Activated T-cell treated with anti-CD3 and anti-CD28 coated beads for 1 hour (primary cell): Measurements from ENCODE around the gene PDCD1.
"Not testable (repeated sequence)": the region's sequence is repeated elsewhere in the genome, so short reads cannot be mapped to it uniquely, and the experiment has no call there.

Source experiments
- DNase-seq: peaks from one replicate; pipeline ENCODE4 v3.0.0-alpha.2; 2020; ENCODE audit warnings: low read depth

Gene PDCD1

DNA sequence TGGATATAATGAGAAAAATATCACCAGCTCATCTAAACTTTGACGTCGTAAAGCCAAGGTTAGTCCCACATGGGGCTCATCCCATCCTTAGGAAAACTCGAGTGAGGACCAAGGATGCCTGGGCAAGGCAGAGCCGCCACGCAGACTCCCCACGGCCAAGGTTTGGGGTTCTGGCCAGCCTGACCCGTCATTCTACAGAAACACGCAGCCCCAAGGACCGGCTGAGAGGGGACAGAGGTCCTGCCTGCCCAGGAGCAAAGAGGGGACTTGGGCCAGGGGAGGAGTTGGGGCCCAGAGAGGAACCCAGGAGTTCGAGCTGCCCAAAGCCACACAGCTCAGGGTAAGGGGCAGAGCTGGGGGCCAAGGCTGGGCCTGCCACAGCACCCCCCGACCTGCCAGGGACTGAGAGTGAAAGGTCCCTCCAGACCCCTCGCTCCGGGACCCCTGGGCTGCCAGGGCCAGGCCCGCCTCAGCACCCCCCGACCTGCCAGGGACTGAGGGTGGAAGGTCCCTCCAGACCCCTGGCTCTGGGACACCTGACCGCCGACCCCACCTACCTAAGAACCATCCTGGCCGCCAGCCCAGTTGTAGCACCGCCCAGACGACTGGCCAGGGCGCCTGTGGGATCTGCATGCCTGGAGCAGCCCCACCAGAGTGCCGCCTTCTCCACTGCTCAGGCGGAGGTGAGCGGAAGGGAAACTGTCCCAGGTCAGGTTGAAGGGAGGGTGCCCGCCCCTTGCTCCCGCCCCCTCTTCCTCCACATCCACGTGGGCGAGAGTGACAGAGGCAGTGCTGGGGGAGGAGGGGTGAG, at the start of gene PDCD1:
PDCD1 (minus strand) TSS at position 689 of the 811 bp plus-strand sequence; CDS start at position 633, 56 bp downstream.
- no peak for DNase-seq

DNA sequence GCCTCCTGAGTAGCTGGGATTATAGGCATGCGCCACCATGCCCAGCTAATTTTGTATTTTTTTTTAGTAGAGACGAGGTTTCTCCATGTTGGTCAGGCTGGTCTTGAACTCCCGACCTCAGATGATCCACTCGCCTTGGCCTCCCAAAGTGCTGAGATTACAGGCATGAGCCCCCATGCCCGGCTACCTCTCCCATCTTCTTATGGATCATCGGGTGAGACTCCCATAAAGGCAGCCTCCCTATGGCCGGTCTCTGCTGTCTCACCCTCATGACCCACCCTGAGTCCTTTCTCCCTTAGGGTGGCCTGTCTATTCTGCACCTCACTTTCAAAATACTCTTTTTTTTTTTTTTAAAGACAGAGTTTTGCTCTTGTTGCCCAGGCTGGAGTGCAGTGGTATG, 49.1 kb upstream of the PDCD1 start:
- not testable (repeated sequence) for DNase-seq

DNA sequence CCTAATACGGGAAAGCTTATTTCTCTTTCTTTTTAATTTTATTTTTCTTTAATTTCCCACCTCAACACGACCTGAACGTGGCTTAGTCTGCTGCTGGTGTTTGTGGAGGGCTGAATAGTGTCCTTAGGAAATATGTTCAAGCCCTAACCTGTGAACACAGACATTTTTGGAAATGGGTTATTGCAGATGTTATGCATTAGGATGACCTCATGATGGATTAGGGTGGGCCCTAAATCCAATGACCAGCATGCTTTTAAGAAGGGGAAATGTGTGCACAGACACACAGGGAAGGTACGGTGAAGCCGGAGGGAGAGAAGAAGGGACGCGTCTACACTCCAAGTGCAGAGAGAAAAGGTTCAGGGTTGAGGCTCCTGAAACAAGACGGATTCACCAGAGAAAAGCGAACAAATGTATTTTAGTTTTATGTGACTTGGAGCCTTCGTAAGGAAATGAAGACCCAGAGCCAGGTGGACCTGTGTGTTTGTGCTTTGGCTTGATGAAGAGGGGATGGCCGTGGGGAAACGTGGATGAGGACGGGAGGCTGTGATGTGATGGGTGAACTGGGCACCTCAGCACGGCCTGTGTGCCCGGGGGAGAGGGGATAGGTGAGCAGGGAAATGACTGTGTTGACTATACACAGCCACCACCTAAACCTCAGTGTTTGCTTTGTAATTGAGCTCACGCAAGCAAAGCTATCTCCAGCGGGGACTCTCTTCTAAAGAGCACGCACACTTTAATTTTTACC, 48.3 kb upstream of the PDCD1 start:
- DNase-seq = no peak

DNA sequence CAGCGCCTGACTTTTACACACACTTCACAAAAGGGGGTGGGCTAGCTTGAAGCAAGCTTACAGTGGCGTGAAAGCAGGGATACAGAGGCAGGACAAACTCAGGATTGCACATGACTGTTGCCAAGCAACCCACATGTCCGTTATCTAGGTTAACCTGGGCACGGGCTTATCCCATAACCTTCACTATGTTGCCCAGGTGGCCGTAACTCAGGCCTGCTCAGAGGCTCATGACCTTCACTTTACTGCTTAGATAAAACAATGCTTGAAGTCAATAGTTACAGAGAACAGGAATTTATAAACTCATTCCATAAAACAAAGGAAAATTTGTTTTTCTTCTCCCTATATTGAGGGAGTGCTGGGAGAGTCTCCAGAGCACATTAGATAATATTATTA, 47.7 kb upstream of the PDCD1 start:
- not testable (repeated sequence) for DNase-seq

DNA sequence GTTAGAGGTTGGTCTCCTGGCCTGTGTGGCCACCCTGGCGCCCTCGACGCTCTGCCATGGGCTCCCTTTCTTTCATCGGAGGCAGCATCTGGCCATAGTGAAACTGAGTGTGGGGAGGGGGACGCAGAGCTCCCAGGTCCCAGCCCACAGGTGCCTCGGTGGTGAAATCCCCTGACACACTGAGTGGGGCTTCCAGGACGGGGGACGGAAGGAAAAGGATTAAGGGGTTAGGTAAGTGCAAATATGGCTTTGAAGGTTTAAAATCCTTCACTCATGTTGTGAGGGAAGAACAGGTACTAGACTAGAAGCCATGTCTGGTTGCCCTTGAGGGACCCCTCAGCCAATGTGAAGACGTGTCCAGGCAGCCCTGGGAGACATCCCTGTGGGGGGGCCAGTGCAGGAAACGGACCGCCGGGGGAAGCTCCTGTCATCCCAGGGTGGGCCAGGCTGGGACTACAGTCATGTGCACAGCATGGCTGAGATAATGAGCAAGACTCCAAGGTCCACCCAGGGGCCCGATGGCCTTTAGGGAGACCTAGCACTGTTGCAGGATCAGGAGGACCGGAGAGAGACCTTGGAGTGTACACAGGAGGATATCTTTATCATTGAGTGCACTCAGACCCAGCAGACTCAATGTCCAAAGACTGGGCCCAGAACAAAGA, 47.2 kb upstream of the PDCD1 start:
- DNase-seq = no peak

DNA sequence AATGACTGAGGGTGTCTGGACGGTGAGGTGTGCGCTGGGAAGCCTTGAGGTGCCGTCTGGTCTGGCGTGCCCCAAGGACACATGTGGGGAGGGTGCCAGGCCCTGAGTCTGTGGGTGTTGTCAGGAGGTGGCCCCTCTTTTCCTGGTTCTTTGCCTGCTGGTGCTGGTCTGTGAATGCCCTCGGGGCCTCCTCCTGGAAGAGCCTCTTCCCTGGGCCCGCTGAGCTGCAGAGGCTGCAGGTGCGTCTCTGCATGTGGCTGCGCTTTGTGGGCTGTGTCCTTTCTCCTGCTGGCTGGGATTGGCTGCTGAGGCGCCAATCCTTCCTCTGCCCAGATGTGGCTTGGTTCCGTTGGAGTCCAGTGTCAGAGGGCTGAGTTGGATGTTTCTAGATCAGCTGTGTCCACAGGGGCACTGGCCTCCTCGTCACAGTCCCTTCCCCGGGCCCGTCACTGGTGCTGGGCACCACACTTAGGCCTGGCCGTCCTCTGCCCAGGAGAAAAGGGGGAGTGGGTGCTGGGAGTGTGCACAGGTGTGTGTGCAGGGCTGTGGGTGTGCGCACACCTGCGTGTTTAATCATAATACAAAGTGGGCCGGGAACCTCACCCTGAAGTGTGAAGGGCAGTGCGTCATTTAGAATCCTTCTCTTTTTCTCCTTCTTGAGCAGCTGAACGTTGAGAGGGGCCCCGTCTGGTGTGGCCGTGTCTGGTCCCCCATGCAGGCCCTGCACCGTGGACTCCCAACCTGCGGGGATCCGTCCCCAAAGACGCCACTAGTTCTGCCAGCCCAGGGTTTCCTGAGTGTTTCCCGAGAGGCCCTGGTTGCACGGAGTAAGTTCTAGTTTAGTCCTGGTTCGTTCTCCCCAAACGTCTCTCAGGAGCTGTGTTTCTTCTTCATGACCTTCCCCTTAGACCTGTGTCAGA, 46.4 kb upstream of the PDCD1 start:
- DNase-seq = no peak

DNA sequence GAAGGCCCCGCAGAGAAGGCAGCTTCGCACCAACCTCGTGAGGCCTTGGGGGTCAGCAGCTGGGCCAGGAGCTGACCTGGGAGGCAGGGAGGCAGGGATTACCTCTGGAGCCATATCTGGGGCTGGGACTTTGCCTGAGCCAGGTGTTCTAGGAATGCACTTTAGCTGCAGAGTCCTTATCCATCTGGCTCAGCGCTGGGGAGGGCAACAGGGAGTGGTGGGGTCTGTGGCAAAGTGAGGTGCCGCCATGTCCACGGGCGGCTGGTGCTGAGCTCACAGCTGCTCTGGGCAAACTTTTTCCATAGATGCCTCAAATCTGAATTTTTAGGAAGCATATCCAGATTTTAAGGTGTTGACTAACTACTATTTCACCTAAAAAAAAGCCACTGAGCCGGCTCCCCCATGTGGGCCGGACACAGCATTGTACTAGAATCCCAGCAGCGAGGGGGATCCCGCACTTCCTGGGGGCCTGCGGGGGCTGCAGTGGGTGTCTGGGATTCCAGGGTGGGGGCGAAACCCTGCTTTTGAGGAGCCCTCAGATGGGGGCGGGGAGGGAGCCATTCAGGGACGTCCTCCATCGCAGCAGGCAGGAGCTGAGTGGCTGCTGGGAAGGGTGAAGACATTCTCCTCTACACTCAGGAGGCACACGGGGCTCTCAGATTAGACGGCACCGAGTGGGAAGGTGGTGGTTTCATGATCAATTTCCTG, 45.5 kb upstream of the PDCD1 start:
- no peak for DNase-seq

DNA sequence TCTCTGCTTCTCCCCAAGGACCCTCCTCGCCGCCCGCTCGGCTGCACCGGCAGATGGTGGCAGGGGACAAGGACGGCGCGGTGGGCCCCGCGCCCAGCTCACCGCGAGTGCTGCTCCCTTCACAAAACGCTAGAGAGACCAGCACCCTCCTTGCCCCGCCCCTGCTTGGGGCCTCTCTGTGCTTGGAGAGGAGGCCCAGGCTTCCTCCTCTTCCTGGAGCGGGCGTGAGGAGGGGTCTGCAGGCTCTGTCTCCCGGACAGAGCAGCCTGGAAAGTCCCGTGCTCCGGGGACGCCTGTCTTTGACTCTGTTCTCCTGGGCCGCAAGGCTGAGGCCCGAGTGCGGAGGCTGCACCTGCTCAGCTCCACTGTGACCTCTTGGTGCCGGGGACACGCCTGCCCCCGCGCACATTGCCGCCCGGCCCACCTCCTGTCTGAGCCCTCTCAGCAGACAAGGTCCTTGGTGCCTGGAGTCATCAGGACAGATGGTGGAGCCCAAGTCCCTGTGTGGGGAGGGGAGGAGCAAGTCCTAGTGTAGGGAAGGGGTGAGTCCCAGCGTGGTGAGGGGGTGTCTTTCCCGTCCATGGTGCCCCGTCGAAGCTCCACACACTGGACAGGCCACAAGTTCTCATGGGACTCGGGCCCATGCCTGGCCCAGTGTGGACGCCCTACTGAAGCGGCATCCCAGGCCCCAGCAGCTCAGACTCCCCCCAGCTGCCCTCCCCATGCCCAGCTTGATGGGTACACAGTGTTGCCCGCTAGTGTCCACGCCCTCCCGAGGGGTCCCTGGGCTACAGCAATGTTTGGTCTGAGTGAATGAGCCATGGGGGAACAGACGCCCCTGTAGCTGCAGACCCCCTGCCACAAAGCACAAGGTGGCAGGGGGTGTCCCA, 44.7 kb upstream of the PDCD1 start:
- DNase-seq = no peak

DNA sequence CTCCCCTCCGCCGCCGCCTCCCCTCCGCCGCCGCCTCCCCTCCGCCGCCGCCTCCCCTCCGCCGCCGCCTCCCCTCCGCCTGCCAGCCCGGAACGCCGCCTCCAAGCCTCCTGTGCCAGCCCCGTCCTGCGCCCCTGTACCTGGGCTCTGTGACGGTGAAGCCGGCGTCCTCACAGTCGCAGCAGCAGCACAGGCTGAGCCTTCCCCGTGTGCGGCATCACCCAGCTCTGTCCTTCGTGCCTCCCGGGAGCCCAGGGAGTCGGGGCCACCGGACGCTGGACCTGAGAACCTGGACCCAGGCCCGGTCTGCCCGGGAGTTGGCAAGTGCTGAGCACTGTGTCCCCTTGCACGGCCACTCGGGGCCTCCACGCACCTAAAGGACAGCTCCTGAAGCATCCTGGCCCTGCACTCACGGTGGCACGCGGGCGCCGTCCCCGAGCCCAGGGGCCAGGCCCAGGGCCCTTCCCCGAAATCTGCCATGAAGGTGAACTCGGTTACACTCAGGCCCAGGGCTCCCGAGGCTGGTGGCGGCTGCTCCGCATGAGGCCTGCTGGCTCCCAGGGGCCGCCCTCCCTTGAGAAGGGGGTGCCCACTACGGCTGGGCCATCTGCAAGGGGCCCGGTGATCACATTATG, 43.8 kb upstream of the PDCD1 start:
- no peak for DNase-seq

DNA sequence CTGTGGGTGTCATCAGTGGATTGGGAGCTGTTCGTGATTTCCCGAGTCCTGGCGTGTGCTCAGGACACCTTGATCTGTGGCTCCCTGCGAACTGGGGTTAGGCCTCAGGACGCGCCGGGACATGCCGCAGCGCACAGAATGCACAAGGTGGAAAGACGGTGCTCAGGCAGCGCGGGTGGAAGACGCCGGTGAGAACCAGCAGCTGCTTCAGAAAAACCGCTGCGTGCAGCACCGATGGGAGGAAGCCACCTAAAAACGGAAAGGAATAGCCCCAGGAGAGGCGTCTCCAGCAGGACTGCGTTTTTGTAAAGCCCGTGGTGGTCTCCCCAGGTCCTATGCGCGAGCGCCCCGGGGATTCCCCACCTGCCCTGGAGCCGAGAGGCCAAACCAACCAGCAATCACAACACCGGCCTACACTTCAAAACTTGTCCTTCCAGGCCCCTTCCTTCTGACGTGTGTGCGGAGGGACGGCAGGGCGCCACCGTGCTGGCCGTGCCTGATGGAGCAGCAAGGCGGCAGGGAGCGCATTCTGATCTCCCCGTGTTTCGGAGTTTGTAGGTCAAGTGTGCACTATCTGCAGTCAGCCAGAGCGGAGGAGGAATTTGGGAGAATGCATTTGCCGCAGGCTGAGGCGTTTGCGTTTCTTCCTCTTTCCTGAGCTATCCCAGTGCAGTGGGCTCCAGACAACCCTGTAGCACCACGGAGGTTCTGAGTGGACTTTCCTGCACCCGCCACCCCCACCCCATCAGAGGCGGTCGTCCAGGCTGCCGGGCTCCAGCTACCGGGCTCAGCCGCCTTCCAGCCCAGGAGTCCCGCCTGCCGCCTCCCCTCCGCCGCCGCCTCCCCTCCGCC, 43.0 kb upstream of the PDCD1 start:
- no peak for DNase-seq

DNA sequence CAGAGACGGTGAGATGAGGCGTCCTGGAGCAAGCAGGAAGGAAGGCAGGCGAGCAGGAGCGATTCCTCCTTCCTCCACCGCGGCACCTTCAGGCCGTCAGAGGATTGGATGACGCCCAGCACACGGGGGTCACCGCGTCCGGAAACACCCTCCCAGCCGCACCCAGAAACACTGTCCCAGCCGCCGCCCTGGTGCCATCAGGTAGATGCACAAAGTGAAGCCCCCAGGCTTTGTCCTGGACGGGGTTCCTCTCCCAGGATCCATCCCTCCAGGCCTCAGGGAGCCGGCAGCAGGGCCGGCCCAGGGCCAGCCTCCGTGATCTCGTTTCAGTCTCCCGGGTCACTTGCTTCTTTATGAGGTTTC, 42.3 kb upstream of the PDCD1 start:
- DNase-seq = no peak

DNA sequence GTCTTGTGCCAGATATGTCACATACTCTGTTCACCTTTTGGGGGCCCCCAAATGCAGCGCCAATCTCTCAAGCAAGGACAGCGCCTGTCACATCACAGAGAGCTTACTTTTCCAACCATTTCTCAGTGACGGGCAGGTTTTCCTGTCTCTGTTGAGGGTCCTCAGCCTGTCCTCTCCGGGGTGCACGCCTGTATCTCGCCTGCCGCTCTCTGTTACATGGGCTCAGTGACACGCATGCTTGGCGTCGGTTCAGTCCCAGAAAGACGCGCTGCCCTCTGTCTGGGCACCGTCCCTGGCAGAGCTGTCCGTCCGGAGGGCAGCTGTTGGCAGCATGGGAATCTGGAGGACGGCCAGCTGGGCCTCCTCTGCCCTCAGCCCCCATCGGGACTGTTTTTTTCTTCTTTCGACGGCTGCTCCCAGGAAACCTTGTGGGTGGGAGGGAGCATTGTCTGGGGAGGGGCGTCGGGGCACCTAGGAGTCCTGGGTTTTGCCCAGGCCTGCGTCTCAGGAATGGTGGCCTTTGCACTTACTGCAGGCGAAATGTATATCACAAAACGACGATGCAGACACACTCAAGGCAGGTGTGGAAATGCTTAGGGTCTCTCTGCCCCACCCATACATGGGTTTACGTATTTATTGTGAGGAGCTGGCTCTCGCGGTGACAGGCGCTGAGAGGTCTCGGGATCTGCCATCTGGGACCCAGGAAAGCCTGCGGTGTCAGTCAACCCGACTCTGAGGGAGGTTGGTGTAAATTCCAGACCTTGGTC, 41.7 kb upstream of the PDCD1 start:
- no peak for DNase-seq

DNA sequence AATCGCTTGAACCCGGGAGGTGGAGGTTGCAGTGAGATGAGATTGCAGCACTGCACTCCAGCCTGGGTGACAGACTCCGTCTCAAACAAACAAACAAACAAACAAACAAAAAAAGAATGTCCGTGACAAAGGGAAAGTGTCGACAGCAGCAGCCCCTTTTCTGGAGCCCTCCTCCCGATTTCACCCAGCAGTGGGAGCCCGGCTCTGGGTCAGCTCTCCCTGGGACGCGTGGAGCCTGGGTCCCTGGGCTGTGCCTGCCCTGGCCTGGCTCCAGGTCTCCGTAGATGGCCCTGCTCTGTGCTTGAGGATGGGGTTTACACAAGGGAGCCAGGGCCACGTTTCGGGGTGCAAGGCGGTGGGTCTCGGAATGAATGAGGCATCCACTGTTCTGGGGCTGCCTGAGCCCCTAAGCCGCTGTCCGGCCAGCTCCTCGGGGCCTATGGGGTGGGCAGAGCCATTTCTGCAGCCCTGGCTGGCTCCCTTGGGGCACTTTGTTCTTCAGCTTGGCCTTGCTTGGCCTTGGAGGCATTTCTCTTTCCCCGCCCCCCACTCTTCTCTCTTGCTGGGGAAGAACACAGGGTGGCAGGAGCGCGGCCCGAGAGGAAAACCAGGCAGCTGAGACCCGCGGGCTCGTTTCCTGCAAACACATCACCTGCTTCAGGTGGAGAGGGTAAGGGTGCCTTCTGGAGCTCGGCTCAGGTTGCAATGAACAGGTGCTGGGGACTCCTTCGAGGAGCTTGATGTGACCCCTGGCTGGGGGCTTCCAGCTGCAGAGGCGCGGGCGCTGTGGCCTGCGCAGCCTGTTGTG, 40.0 kb upstream of the PDCD1 start:
- DNase-seq = no peak

DNA sequence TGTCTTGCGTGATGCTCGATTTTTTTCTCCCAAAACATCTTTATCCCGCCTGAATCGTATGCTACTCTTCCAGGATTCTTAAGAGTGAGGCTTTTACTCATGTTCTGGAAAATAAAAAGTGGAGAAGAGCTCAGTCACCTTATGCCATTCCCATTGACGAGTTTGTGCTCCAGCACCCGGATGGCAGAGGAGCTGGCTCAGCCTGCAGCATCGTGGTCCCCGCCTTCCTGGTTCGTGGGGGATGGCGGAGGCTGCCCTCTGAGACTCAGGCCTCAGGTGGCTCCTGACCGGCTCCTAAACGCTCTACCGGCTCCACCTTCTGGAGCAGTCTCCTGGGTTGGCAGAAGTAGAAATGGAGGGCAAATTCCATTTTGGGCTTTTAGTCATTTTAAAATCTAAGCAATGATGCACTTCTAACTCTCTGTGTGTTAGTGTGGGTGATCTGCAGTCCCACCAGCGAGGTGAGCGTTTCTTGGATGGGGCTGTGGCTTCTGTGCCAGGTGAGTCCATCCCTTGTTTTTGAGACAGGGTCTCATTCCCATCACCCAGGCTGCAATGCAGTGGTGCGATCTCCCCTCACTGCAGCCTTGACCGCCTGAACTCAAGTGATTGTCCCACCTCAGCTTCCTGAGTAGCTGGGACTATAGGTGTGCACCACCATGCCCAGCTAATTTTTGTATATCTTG, 38.7 kb upstream of the PDCD1 start:
- DNase-seq = no peak

DNA sequence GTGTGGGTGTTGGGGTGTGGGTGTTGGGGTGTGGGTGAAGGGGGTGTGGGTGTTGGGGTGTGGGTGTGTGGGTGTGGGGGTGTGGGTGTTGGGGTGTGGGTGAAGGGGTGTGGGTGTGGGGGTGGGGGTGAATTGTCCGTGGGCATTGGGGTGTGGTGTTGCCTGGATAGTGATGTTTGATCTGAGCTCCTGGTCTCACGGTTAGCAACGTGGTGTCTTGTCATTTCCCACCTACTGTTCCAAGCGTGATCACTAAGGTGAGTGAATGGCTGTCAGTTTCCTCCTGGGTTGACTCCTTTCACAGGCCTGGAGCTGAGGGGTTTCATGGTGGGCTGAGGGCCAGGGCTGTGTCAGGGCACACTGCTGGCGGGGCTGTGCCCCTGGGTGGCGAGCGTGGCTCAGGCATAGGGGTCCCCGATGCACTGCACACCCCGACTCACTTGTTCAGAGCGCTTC, 38.1 kb upstream of the PDCD1 start:
- DNase-seq = no peak
